GM12878 (cell line): ENCODE measurements around the gene C5. TPM values are rescaled to one million over a fixed set of nuclear protein-coding genes. Genes with fewer than 3 reads are reported as not detected.

ENCODE experiments used
- ATAC-seq: fragments of 200-7000 bp; cut with Tn5 transposase; 3 replicates; pipeline ENCODE4 v1.9.1; 2020; ENCODE audit warnings: mild to moderate bottlenecking, moderate library complexity
- BruUV-seq: library from RNA; stranded (reverse); fragments of 400-500 nt; replicated peaks from 2 replicates; lab custom pipeline; 2021; lab: Mats Ljungman, UMichigan
- CTCF ChIA-PET: fragments of 300-600 bp; sonication (Branson Sonifier 250); formaldehyde crosslinking; extraction: SDS; loops from one replicate; lab custom pipeline; 2021; ENCODE audit warnings: inconsistent platforms; lab: Yijun Ruan, JAX
- POLR2A ChIA-PET: fragments of 350-600 bp; formaldehyde crosslinking; extraction: SDS; loops from one replicate; lab custom pipeline; 2021; ENCODE audit warnings: inconsistent platforms; lab: Charles Lee
- RAD21 ChIA-PET: fragments of 300-600 bp; sonication (Branson Sonifier 250); formaldehyde crosslinking; loops from one replicate; lab custom pipeline; 2023; ENCODE audit warnings: antibody characterized with exemption; ENCODE audit not compliant: unreplicated experiment; lab: Charles Lee
- SMC1A ChIA-PET: fragments of 300-600 bp; sonication (Branson Sonifier 250); formaldehyde crosslinking; loops from one replicate; lab custom pipeline; 2023; ENCODE audit not compliant: unreplicated experiment, uncharacterized antibody; lab: Charles Lee
- DNase-seq: peaks from one replicate; pipeline ENCODE4 v3.0.0-alpha.2; 2011; ENCODE audit warnings: low read depth, low spot score
- FAIRE-seq: peaks from 3 replicates; lab custom pipeline; 2011; peaks lifted over from hg19 to GRCh38; lab: Jason Lieb, UNC
- H2AFZ ChIP-seq: 2 replicates; pipeline ENCODE4 v1.6.0; 2011; ENCODE audit warnings: low read depth, low read length, control low read depth; ENCODE audit not compliant: control insufficient read depth
- H3K27ac ChIP-seq: 2 replicates; pipeline ENCODE4 v1.5.1; 2011; ENCODE audit warnings: control low read depth; ENCODE audit not compliant: control insufficient read depth, insufficient read depth
- H3K27me3 ChIP-seq, 2 experiments: replicated peaks in 1 of 2; 2 replicates each; pipeline versions ENCODE4 v1.6.0 to v1.6.1; 2011; ENCODE audit warnings: low read length in 1 of 2; ENCODE audit not compliant: control insufficient read depth in 2 of 2, insufficient read depth in 2 of 2
- H3K36me3 ChIP-seq, 2 experiments: 2 replicates each; pipeline ENCODE4 v1.5.1; 2011; ENCODE audit warnings: low read length in 1 of 2; ENCODE audit not compliant: control insufficient read depth in 2 of 2, insufficient read depth in 2 of 2
- H3K4me1 ChIP-seq: 2 replicates; pipeline ENCODE4 v1.6.1; 2011; ENCODE audit warnings: mild to moderate bottlenecking, low read length, moderate library complexity, mixed read lengths; ENCODE audit not compliant: control insufficient read depth, insufficient read depth
- H3K4me2 ChIP-seq: 2 replicates; pipeline ENCODE4 v1.6.0; 2011; ENCODE audit warnings: control low read depth; ENCODE audit not compliant: control insufficient read depth, insufficient read depth
- H3K4me3 ChIP-seq: fragments of 200-600 bp; sonication (generic); 2 replicates; pipeline ENCODE4 v1.5.1; 2016
- H3K79me2 ChIP-seq: 2 replicates; pipeline ENCODE4 v1.6.0; 2011; ENCODE audit warnings: low read length; ENCODE audit not compliant: control insufficient read depth, insufficient read depth
- H3K9ac ChIP-seq: 2 replicates; pipeline ENCODE4 v1.8.0; 2011; ENCODE audit warnings: low read length, control low read depth, mixed read lengths; ENCODE audit not compliant: control insufficient read depth, insufficient read depth
- H3K9me3 ChIP-seq: replicated peaks from 3 replicates; pipeline ENCODE4 v1.5.1; 2011; ENCODE audit warnings: mild to moderate bottlenecking, low read length; ENCODE audit not compliant: control insufficient read depth, insufficient read depth
- H4K20me1 ChIP-seq: 2 replicates; pipeline ENCODE4 v1.6.0; 2011; ENCODE audit not compliant: control insufficient read depth, insufficient read depth
- BACH1 ChIP-seq: fragments of 450-650 bp; IDR thresholded peaks from 2 replicates; pipeline ENCODE4 v1.6.1; 2017; ENCODE audit warnings: mild to moderate bottlenecking, borderline replicate concordance
- BCL3 ChIP-seq: IDR thresholded peaks from 2 replicates; pipeline ENCODE4 v1.6.1; 2011; ENCODE audit warnings: borderline replicate concordance, low read depth, mild to moderate bottlenecking, moderate library complexity, low read length; ENCODE audit not compliant: insufficient read depth, poor library complexity, severe bottlenecking
- CBX3 ChIP-seq: fragments of 200-600 bp; sonication (generic); IDR thresholded peaks from 2 replicates; pipeline ENCODE4 v1.6.1; 2016; ENCODE audit warnings: low read depth, borderline replicate concordance
- CREB1 ChIP-seq: IDR thresholded peaks from 2 replicates; pipeline ENCODE4 v1.6.1; 2012; ENCODE audit warnings: low read depth, mild to moderate bottlenecking, inconsistent platforms
- DPF2 ChIP-seq: fragments of 450-650 bp; IDR thresholded peaks from 2 replicates; pipeline ENCODE4 v1.6.1; 2017; ENCODE audit warnings: mild to moderate bottlenecking
- GABPA ChIP-seq: IDR thresholded peaks from 2 replicates; pipeline ENCODE4 v1.6.1; 2014; ENCODE audit warnings: antibody characterized with exemption, low read depth, mild to moderate bottlenecking, inconsistent platforms
- MYC ChIP-seq: IDR thresholded peaks from 2 replicates; pipeline ENCODE4 v1.6.1; 2011; ENCODE audit warnings: mild to moderate bottlenecking, low read length, moderate library complexity, inconsistent platforms; ENCODE audit not compliant: insufficient read depth, insufficient replicate concordance, insufficient read length, severe bottlenecking
- ZNF217 ChIP-seq: fragments of 450-650 bp; IDR thresholded peaks from 2 replicates; pipeline ENCODE4 v1.6.1; 2017; ENCODE audit warnings: antibody characterized with exemption, mild to moderate bottlenecking
- WGBS: methylation state at CpG from one replicate; pipeline ENCODE4 v1.1.6; 2016; ENCODE audit warnings: low lambda C conversion rate; ENCODE audit not compliant: insufficient replicate concordance, insufficient coverage; ENCODE audit errors: missing lambda C conversion rate; 5-methylcytosine and 5-hydroxymethylcytosine counted together
- in situ Hi-C: fragments of 300-500 bp; cut with MboI; formaldehyde crosslinking; loops from 9 replicates; pipeline ENCODE4 v1.14.3; 2018; ENCODE audit warnings: mixed read lengths
- intact Hi-C: fragments of 100-400 bp; cut with micrococcal nuclease; formaldehyde crosslinking; loops from one replicate; pipeline ENCODE4 v1.14.2; 2022; ENCODE audit not compliant: unreplicated experiment
- polyA plus RNA-seq, 11 experiments: library from polyadenylated mRNA; depleted of rRNA in 4 of 11; unstranded in 6 of 11; stranded (reverse) in 5 of 11; fragments of >200 nt; fragmentation: Nextera tagmentation in 4 of 11; fragmentation: Illumina TruSeq in 1 of 11; extraction: Ambion mirVana in 4 of 11; extraction: Trizol in 1 of 11; gene quantifications; 1 replicate in 1 of 11; 2 replicates in 10 of 11; pipeline versions ENCODE4 v1.2.1 to v1.2.3, GENCODE V29; 2011 to 2016; ENCODE audit warnings: inconsistent platforms in 2 of 11, missing spikeins in 2 of 11, low read depth in 1 of 11
- total RNA-seq, 4 experiments: library from RNA; depleted of rRNA in 3 of 4; stranded (reverse); fragments of >200 nt in 3 of 4; fragmentation: Illumina TruSeq in 1 of 4; extraction: Trizol in 1 of 4; gene quantifications; 2 replicates each; pipeline versions ENCODE4 v1.2.1 to v1.2.3, GENCODE V29; 2013 to 2021
- TF ChIP-seq, protein P1 (sequence below): IDR thresholded peaks from 2 replicates; pipeline ENCODE4 v1.6.1; 2011; ENCODE audit warnings: borderline replicate concordance, low read depth, mild to moderate bottlenecking, moderate library complexity, mixed read lengths, low read length; ENCODE audit not compliant: insufficient read depth; ENCODE audit errors: extremely low read length

C5 gene
- total and polyA plus RNA-seq, 10 of the 15 experiments (the other 5 are each of a cell fraction or from before 2014, with no cell fraction given) = 0.39 to 2.2 (median 1.2) TPM

DNA sequence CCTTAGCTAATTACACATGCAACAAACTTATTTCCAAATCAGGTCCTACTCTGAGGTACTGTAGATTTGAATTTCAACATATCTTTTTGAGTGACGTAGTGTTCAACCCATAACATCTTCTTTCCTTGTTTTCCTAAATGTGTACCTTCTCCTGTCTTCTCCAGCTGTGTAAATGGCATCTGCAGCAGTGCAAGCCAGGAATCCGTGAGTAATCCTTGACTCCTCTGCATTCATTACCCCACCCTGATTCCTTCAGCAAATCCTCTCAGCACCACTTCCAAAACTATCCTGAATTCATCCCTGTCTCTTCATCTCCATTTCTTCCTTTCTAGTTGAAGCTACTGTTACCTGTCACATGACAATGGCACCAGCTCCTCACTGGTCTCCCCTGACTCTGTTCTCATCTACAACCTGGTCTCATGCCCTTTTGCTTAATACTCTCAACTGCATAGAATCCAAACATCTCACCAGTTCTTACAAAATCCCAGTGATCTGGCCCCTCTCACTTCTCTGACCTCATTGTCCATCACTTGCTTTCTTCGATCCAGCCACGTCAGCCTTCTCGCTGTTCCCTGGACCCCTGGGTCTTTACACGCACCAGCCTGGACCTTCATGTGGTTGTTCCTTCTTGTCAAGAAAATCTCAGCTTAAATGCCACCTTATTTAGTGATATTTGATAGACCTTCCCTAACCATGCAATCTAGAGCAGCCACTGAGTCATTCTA lies 108.9 kb downstream of the C5 start (continued):
- TF ChIP-seq BCL3 = no peak
- TF ChIP-seq BACH1 = no peak
- no peak for TF ChIP-seq CBX3

DNA sequence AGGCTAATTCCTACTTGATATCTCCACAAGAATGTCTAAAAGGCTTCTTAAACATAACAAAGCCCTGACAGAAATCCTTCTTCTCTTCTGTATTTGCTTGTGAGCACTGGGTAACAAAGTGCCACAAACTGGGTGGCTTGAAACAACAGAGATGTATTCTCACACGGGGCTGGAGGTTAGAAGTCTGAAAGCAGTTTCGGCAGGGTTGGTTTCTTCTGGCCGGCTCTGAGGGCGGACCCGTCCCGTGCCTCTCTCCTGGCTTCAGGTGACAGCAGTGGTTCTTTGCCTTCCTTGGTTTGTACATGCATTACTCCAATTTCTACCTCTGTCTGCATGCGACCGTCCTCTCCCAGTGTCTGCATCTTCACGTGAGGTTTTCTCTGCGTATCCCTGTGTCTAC lies 109.5 kb downstream of the C5 start:
- DNase-seq = no peak
- no TSS peak for BruUV-seq

More for the DNA sequence above, 109.5 kb downstream of the C5 start:
- Histone ChIP-seq H3K9ac (no peak overlapping the region), H3K4me3 (no peak overlapping the region), H4K20me1 (no peaks in the 10 kb centered on the region), H3K36me3 (no peaks in the 10 kb centered on the region), H3K27me3 (no peaks in the 10 kb centered on the region), H3K9me3 (no peaks in the 10 kb centered on the region), H3K4me1 (peaks cover 26% of the 10 kb centered on the region), H3K27ac (no peak overlapping the region), H3K79me2 (no peaks in the 10 kb centered on the region; the same call in 1 of the 2 replicates), H3K4me2 (no peak overlapping the region), H2AFZ (no peak overlapping the region)
- in situ Hi-C loops = no loop called here
- ChIA-PET POLR2A (interaction anchor here (12.7 kb wide), 1 partner anchor 20 kb away, joined by 224 read pairs; no protein-coding TSS in a partner anchor), CTCF (interaction anchor here (8.2 to 11.9 kb wide), 2 partner anchors 18 to 73 kb away, joined by 70 to 110 read pairs; no protein-coding TSS in a partner anchor), RAD21 (no interaction called here), SMC1A (interaction anchor here (1.5 to 26.1 kb wide), 3 partner anchors 11 to 47 kb away, joined by 3 to 522 read pairs (median 3); no protein-coding TSS in a partner anchor)
- WGBS = 87% methylated on average over 10 of the region's 10 CpGs
- TF ChIP-seq, protein P1, sequence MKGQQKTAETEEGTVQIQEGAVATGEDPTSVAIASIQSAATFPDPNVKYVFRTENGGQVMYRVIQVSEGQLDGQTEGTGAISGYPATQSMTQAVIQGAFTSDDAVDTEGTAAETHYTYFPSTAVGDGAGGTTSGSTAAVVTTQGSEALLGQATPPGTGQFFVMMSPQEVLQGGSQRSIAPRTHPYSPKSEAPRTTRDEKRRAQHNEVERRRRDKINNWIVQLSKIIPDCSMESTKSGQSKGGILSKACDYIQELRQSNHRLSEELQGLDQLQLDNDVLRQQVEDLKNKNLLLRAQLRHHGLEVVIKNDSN = no peak
- TF ChIP-seq CREB1 (no peak), ZNF217 (no peak), GABPA (no peak), MYC (no peak), DPF2 (no peak)
- FAIRE-seq = no peak
- intact Hi-C loops = loop anchor here (1.0 kb wide), 1 partner anchor 36 kb away; no protein-coding TSS in a partner anchor
- no peak for ATAC-seq
